Neural progenitor cell (in vitro differentiated cells): ENCODE measurements around the gene HIPK2. TPM values are rescaled to one million over a fixed set of nuclear protein-coding genes. Genes with fewer than 3 reads are reported as not detected.

Source experiments
- DNase-seq: peaks from one replicate; pipeline ENCODE4 v3.0.0-alpha.2; 2016; ENCODE audit warnings: low spot score
- H2AFZ ChIP-seq: fragments of 200-600 bp; sonication (generic); replicated peaks from 2 replicates; pipeline ENCODE4 v1.6.1; 2016; ENCODE audit warnings: antibody characterized with exemption
- H3F3A ChIP-seq: fragments of 200-600 bp; sonication (generic); 2 replicates; pipeline ENCODE4 v1.6.1; 2016; ENCODE audit warnings: antibody characterized with exemption, low read depth
- H3K27ac ChIP-seq: fragments of 200-600 bp; sonication (generic); 2 replicates; pipeline ENCODE4 v1.5.1; 2016; ENCODE audit warnings: mild to moderate bottlenecking
- H3K27me3 ChIP-seq: fragments of 200-600 bp; sonication (generic); 2 replicates; pipeline ENCODE4 v1.6.1; 2016; ENCODE audit warnings: mild to moderate bottlenecking, moderate library complexity
- H3K36me3 ChIP-seq: fragments of 200-600 bp; sonication (generic); 2 replicates; pipeline ENCODE4 v1.5.1; 2016
- H3K4me1 ChIP-seq: fragments of 200-600 bp; sonication (generic); 2 replicates; pipeline ENCODE4 v1.6.1; 2016; ENCODE audit warnings: mixed run types
- H3K4me2 ChIP-seq: fragments of 200-600 bp; sonication (generic); 2 replicates; pipeline ENCODE4 v1.6.1; 2016
- H3K4me3 ChIP-seq: fragments of 200-600 bp; sonication (generic); 2 replicates; pipeline ENCODE4 v1.5.1; 2016
- H3K79me2 ChIP-seq: fragments of 200-600 bp; sonication (generic); 2 replicates; pipeline ENCODE4 v1.6.1; 2016; ENCODE audit warnings: low read depth
- H3K9ac ChIP-seq: fragments of 200-600 bp; sonication (generic); 2 replicates; pipeline ENCODE4 v1.6.1; 2016
- H3K9me3 ChIP-seq: fragments of 200-600 bp; sonication (generic); 2 replicates; pipeline ENCODE4 v1.5.1; 2016; ENCODE audit warnings: low read depth
- H4K20me1 ChIP-seq: fragments of 200-600 bp; sonication (generic); 2 replicates; pipeline ENCODE4 v1.6.1; 2016; ENCODE audit warnings: low read depth
- H3K27ac Mint-ChIP-seq: 3 replicates; pipeline ENCODE4 v1.8.0; 2021; ENCODE audit warnings: mixed read lengths
- H3K27me3 Mint-ChIP-seq: 2 replicates; pipeline ENCODE4 v1.8.0; 2022; ENCODE audit warnings: low read depth, mild to moderate bottlenecking, inconsistent platforms, moderate library complexity, mixed read lengths; ENCODE audit not compliant: insufficient read depth
- H3K36me3 Mint-ChIP-seq: 3 replicates; pipeline ENCODE4 v1.8.0; 2021; ENCODE audit warnings: mixed read lengths
- H3K4me1 Mint-ChIP-seq: 3 replicates; pipeline ENCODE4 v1.8.0; 2021; ENCODE audit warnings: mixed read lengths
- H3K4me3 Mint-ChIP-seq: 3 replicates; pipeline ENCODE4 v1.8.0; 2021; ENCODE audit warnings: mild to moderate bottlenecking, moderate library complexity, mixed read lengths
- H3K9me3 Mint-ChIP-seq: 3 replicates; pipeline ENCODE4 v1.8.0; 2020; ENCODE audit warnings: mixed read lengths
- EZH2 ChIP-seq: fragments of 200-600 bp; sonication (generic); IDR thresholded peaks from 2 replicates; pipeline ENCODE4 v1.6.1; 2017; ENCODE audit warnings: antibody characterized with exemption, mild to moderate bottlenecking, moderate library complexity
- EZH2phosphoT487 ChIP-seq: fragments of 200-600 bp; sonication (generic); IDR thresholded peaks from 2 replicates; pipeline ENCODE4 v1.6.1; 2017; ENCODE audit warnings: antibody characterized with exemption
- total RNA-seq: library from RNA; depleted of rRNA; stranded (reverse); fragments of >200 nt; gene quantifications from 2 replicates; pipeline ENCODE4 v1.2.3, GENCODE V29; 2015; ENCODE audit warnings: low replicate concordance
- TF ChIP-seq, protein P1 (sequence below): fragments of 200-600 bp; sonication (generic); IDR thresholded peaks from 2 replicates; pipeline ENCODE4 v1.5.1; 2017; ENCODE audit warnings: antibody characterized with exemption, mild to moderate bottlenecking

HIPK2 gene
- total RNA-seq, 1 donor from 2014 or later, result 12.8 TPM

DNA sequence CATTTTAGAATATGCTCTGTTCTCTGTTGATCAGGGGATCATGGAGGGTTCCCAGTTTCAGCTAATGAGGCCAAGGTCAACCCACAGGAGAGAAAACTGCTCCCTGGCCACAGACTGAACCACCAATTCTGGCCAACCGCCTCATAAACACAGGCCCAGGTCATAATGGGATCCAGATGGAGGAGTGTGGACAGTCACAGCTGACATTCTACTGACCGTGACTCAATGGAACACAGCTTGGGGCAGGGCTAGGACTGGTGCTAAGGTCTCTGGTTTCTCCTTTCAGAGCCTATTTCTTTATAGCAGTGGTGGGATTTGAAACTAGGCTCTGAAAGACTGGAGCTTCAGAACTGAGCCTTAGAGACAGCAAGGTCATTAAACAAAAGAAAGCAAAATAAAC is 68.3 kb downstream of the HIPK2 start:
- H3K79me2 ChIP-seq, result no peaks in the 10 kb centered on the region
- peaks cover 19% of the 10 kb centered on the region for H3F3A ChIP-seq
- H3K4me1 ChIP-seq, result peaks cover 38% of the 10 kb centered on the region
- no peaks in the 10 kb centered on the region for H3K9me3 Mint-ChIP-seq
- TF ChIP-seq, protein P1, sequence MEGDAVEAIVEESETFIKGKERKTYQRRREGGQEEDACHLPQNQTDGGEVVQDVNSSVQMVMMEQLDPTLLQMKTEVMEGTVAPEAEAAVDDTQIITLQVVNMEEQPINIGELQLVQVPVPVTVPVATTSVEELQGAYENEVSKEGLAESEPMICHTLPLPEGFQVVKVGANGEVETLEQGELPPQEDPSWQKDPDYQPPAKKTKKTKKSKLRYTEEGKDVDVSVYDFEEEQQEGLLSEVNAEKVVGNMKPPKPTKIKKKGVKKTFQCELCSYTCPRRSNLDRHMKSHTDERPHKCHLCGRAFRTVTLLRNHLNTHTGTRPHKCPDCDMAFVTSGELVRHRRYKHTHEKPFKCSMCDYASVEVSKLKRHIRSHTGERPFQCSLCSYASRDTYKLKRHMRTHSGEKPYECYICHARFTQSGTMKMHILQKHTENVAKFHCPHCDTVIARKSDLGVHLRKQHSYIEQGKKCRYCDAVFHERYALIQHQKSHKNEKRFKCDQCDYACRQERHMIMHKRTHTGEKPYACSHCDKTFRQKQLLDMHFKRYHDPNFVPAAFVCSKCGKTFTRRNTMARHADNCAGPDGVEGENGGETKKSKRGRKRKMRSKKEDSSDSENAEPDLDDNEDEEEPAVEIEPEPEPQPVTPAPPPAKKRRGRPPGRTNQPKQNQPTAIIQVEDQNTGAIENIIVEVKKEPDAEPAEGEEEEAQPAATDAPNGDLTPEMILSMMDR, result no peak
- TF ChIP-seq EZH2phosphoT487 (no peak), EZH2 (no peak)
- no peak overlapping the region for H3K4me2 ChIP-seq
- no peak overlapping the region for H2AFZ ChIP-seq
- no peak overlapping the region for H3K4me3 ChIP-seq
- peaks cover 21% of the 10 kb centered on the region for H3K4me1 Mint-ChIP-seq
- no peaks in the 10 kb centered on the region for H3K36me3 ChIP-seq
- H3K9me3 ChIP-seq, result no peaks in the 10 kb centered on the region
- no peak overlapping the region for H3K4me3 Mint-ChIP-seq
- H3K9ac ChIP-seq, result no peak overlapping the region
- no peak for DNase-seq
- no peak overlapping the region for H3K27ac ChIP-seq
- H3K27me3 ChIP-seq, result no peaks in the 10 kb centered on the region
- peaks cover 21% of the 10 kb centered on the region for H3K36me3 Mint-ChIP-seq
- H4K20me1 ChIP-seq, result peaks cover 42% of the 10 kb centered on the region
- H3K27ac Mint-ChIP-seq, result no peak overlapping the region
- H3K27me3 Mint-ChIP-seq, result no peaks in the 10 kb centered on the region

DNA sequence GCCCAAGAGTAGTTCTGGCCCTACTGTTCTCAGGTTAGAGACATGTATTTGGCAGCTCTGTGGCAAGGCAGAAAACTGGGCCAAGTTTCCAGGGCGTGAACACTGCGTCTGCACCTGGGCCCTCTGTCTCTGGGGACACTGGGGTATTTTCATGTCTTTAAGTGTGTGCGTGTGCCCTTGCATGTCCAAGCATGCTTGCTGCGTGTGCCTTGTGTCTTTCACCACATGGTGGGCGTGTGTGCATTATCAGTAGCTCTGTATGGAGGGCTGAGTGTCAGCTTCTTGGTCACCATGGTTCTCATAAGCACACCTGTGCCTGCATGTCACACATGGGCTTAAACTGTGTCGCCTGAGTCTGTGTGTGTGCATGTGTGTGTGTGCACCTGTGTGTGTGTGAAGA is 69.3 kb downstream of the HIPK2 start:
- H3K27me3 ChIP-seq, result no peaks in the 10 kb centered on the region
- H3K9me3 ChIP-seq, result no peaks in the 10 kb centered on the region
- H3K9ac ChIP-seq, result no peak overlapping the region
- H4K20me1 ChIP-seq, result peaks cover 33% of the 10 kb centered on the region
- no peaks in the 10 kb centered on the region for H3K36me3 ChIP-seq
- H3K79me2 ChIP-seq, result no peaks in the 10 kb centered on the region
- no peaks in the 10 kb centered on the region for H3K9me3 Mint-ChIP-seq
- H2AFZ ChIP-seq, result no peak overlapping the region
- TF ChIP-seq EZH2phosphoT487 (no peak), EZH2 (no peak)
- TF ChIP-seq, protein P1, result no peak
- H3K27ac ChIP-seq, result no peak overlapping the region
- H3K36me3 Mint-ChIP-seq, result peaks cover 22% of the 10 kb centered on the region
- peaks cover 28% of the 10 kb centered on the region for H3K4me1 ChIP-seq
- H3K4me3 Mint-ChIP-seq, result no peak overlapping the region
- H3K4me2 ChIP-seq, result no peak overlapping the region
- peaks cover 16% of the 10 kb centered on the region for H3K4me1 Mint-ChIP-seq
- H3F3A ChIP-seq, result peaks cover 19% of the 10 kb centered on the region
- no peak overlapping the region for H3K4me3 ChIP-seq
- DNase-seq, result no peak
- H3K27ac Mint-ChIP-seq, result no peak overlapping the region
- H3K27me3 Mint-ChIP-seq, result no peaks in the 10 kb centered on the region

DNA sequence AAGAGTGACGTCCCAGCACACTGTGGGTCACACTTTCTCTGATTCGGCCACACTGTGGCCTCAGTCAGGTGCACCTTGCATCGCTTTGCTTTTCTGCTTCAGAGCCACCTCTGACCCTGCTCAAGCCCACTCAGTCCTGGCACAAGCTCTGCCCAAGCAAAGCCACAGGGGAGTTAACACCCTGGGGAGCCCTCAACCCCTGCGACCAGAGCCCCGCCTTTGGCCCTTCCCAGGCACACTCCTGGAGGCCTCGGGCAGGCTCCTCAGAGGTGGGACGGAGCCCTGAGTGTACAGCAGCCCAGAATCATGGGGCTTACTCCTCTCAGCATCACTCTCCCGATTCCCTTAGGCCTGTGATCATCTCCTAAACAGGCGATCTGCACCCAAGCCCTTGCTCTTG is 71.0 kb downstream of the HIPK2 start:
- no peaks in the 10 kb centered on the region for H3K27me3 Mint-ChIP-seq
- H3K4me1 ChIP-seq, result peaks cover 19% of the 10 kb centered on the region
- no peak overlapping the region for H3K27ac ChIP-seq
- H3K27ac Mint-ChIP-seq, result no peak overlapping the region
- no peaks in the 10 kb centered on the region for H3K36me3 ChIP-seq
- no peaks in the 10 kb centered on the region for H3K27me3 ChIP-seq
- DNase-seq, result no peak
- no peak overlapping the region for H3K4me3 ChIP-seq
- no peak overlapping the region for H3K9ac ChIP-seq
- H3K4me1 Mint-ChIP-seq, result peaks cover 5% of the 10 kb centered on the region
- peaks cover 5% of the 10 kb centered on the region for H3F3A ChIP-seq
- no peak for TF ChIP-seq EZH2
- no peak overlapping the region for H3K4me3 Mint-ChIP-seq
- peaks cover 14% of the 10 kb centered on the region for H3K36me3 Mint-ChIP-seq
- H3K4me2 ChIP-seq, result no peak overlapping the region
- peaks cover 21% of the 10 kb centered on the region for H4K20me1 ChIP-seq
- no peaks in the 10 kb centered on the region for H3K9me3 Mint-ChIP-seq
- H3K9me3 ChIP-seq, result no peaks in the 10 kb centered on the region
- H2AFZ ChIP-seq, result no peak overlapping the region
- no peaks in the 10 kb centered on the region for H3K79me2 ChIP-seq

DNA sequence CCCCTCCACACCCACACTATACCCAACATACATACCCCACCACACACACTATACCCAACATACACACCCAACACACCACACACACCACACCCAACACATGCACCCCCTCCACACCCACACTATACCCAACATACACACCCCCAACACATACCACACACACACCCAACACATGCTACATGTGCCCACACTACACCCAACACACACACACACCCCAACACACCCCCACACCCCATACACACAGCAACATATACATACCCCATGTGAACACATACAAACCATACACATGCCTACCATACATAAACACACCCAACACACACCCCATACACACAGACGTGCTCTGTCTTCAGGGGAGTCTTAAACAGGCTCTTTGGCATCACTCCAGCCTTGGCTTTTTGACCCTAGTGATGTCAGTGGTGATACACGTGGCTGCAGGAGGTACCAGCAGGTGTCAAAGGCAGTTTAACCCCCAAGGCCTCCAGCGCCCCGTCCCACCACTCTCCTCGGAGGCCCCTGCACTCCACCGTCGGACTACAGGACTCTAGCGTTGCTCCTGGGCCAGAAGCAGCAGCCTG is 73.4 kb downstream of the HIPK2 start:
- no peak for TF ChIP-seq EZH2
- TF ChIP-seq EZH2phosphoT487, result no peak
- TF ChIP-seq, protein P1, result no peak
- Mint-ChIP-seq H3K36me3 (peaks cover 17% of the 10 kb centered on the region), H3K4me3 (no peak overlapping the region), H3K4me1 (peaks cover 9% of the 10 kb centered on the region), H3K27me3 (no peaks in the 10 kb centered on the region), H3K9me3 (no peaks in the 10 kb centered on the region), H3K27ac (no peak overlapping the region)
- H3K9ac ChIP-seq, result no peak overlapping the region
- no peak overlapping the region for H3K4me2 ChIP-seq
- H3K79me2 ChIP-seq, result no peaks in the 10 kb centered on the region
- no peaks in the 10 kb centered on the region for H3K27me3 ChIP-seq
- H3K4me3 ChIP-seq, result no peak overlapping the region
- H2AFZ ChIP-seq, result no peak overlapping the region
- H3F3A ChIP-seq, result no peaks in the 10 kb centered on the region
- H3K36me3 ChIP-seq, result no peaks in the 10 kb centered on the region
- no peaks in the 10 kb centered on the region for H3K9me3 ChIP-seq
- H4K20me1 ChIP-seq, result peaks cover 30% of the 10 kb centered on the region
- H3K4me1 ChIP-seq, result peaks cover 14% of the 10 kb centered on the region
- DNase-seq, result no peak
- no peak overlapping the region for H3K27ac ChIP-seq
